ENCODE measurements around the gene ORAI2. TPM values are rescaled to one million over a fixed set of nuclear protein-coding genes. Genes with fewer than 3 reads are reported as not detected.

The ORAI2 gene
- total RNA-seq, 1 donor from 2014 or later = 47.8 TPM

Small RNA genes within 50 kb of the gene (microRNA-seq; reads per million reads assigned to microRNA genes)
- gene MIR4467 (ENCODE audit: unreplicated experiment) (not detected), gene MIR5090 (ENCODE audit: unreplicated experiment) (1.6 reads per million), gene MIR548O (ENCODE audit: unreplicated experiment) (not detected)

Other genes starting within 250 kb of the ORAI2 start
- 8.3 and 8.9 TPM in 2 replicates for gene SH2B2, start 146.7 kb upstream of the ORAI2 start, total RNA-seq
- not detected in 2 replicates for gene SPDYE6, start 77.1 kb upstream of the ORAI2 start, total RNA-seq
- gene PRKRIP1, start 37.2 kb upstream of the ORAI2 start, total RNA-seq = 30.1 and 32.2 TPM in 2 replicates
- 11.9 and 13.9 TPM in 2 replicates for gene ALKBH4, start 31.3 kb downstream of the ORAI2 start, total RNA-seq
- 20.1 and 22.1 TPM in 2 replicates for gene LRWD1, start 31.4 kb downstream of the ORAI2 start, total RNA-seq
- gene POLR2J, start 45.3 kb downstream of the ORAI2 start, total RNA-seq = 45.2 and 45.4 TPM in 2 replicates
- gene RASA4B, start 84.2 kb downstream of the ORAI2 start, total RNA-seq = 7.4 and 11.7 TPM in 2 replicates
- gene UPK3BL2, start 110.1 kb downstream of the ORAI2 start, total RNA-seq = 7.9 and 11.0 TPM in 2 replicates
- not detected in 2 replicates for gene SPDYE2, start 117.7 kb downstream of the ORAI2 start, total RNA-seq
- gene POLR2J3, start 139.0 kb downstream of the ORAI2 start, total RNA-seq = 24.1 and 27.1 TPM in 2 replicates
- 26.1 and 27.0 TPM in 2 replicates for gene RASA4, start 183.2 kb downstream of the ORAI2 start, total RNA-seq
- gene UPK3BL1, start 209.2 kb downstream of the ORAI2 start, total RNA-seq = 16.4 and 20.6 TPM in 2 replicates
- not detected in 2 replicates for gene SPDYE2B, start 216.7 kb downstream of the ORAI2 start, total RNA-seq
- gene POLR2J2, start 238.1 kb downstream of the ORAI2 start, total RNA-seq = 6.5 and 6.7 TPM in 2 replicates